GM23338 (cell line): ENCODE data around the gene PPP1CA. TPM values are rescaled to one million over a fixed set of nuclear protein-coding genes. Genes with fewer than 3 reads are reported as not detected.

Source experiments
- ATAC-seq: fragments of 200-7000 bp; cut with Tn5 transposase; 3 replicates; pipeline ENCODE4 v1.9.1; 2020
- DNase-seq: peaks from one replicate; pipeline ENCODE4 v3.0.0-alpha.2; 2015; ENCODE audit warnings: low spot score
- H2AFZ ChIP-seq: fragments of 200-600 bp; sonication (generic); 2 replicates; pipeline ENCODE4 v1.8.0; 2016; ENCODE audit warnings: antibody characterized with exemption, mild to moderate bottlenecking, moderate library complexity
- H3F3A ChIP-seq: fragments of 200-600 bp; sonication (generic); replicated peaks from 2 replicates; pipeline ENCODE4 v1.8.0; 2017; ENCODE audit warnings: antibody characterized with exemption, mixed run types, low read depth
- H3K27ac ChIP-seq: fragments of 200-600 bp; sonication (generic); 2 replicates; pipeline ENCODE4 v1.6.1; 2016; ENCODE audit warnings: low read depth
- H3K27me3 ChIP-seq: fragments of 200-600 bp; sonication (generic); 2 replicates; pipeline ENCODE4 v1.8.0; 2016; ENCODE audit warnings: mild to moderate bottlenecking, mixed run types, moderate library complexity; ENCODE audit not compliant: insufficient read depth
- H3K36me3 ChIP-seq: fragments of 200-600 bp; sonication (generic); 2 replicates; pipeline ENCODE4 v1.8.0; 2016; ENCODE audit warnings: mild to moderate bottlenecking; ENCODE audit not compliant: insufficient read depth
- H3K4me1 ChIP-seq: fragments of 200-600 bp; sonication (generic); 2 replicates; pipeline ENCODE4 v1.8.0; 2016; ENCODE audit warnings: mild to moderate bottlenecking, moderate library complexity; ENCODE audit not compliant: insufficient read depth
- H3K4me2 ChIP-seq: fragments of 200-600 bp; sonication (generic); 2 replicates; pipeline ENCODE4 v1.7.1; 2017; ENCODE audit warnings: mixed run types
- H3K4me3 ChIP-seq: fragments of 200-600 bp; sonication (generic); 2 replicates; pipeline ENCODE4 v1.6.1; 2016; ENCODE audit warnings: mixed run types
- H3K79me2 ChIP-seq: fragments of 200-600 bp; sonication (generic); replicated peaks from 2 replicates; pipeline ENCODE4 v1.8.0; 2017; ENCODE audit warnings: mild to moderate bottlenecking; ENCODE audit not compliant: insufficient read depth
- H3K9me2 ChIP-seq: fragments of 200-600 bp; sonication (generic); 2 replicates; pipeline ENCODE4 v1.8.0; 2017; ENCODE audit not compliant: insufficient read depth
- H4K20me1 ChIP-seq: fragments of 200-600 bp; sonication (generic); replicated peaks from 2 replicates; pipeline ENCODE4 v1.8.0; 2017; ENCODE audit warnings: mild to moderate bottlenecking; ENCODE audit not compliant: insufficient read depth
- H3K27ac Mint-ChIP-seq: 2 replicates; pipeline ENCODE4 v1.8.0; 2020; ENCODE audit warnings: inconsistent platforms, mild to moderate bottlenecking, moderate library complexity, mixed read lengths
- H3K27me3 Mint-ChIP-seq: 3 replicates; pipeline ENCODE4 v1.8.0; 2022; ENCODE audit warnings: low read depth, mild to moderate bottlenecking, moderate library complexity, mixed read lengths, inconsistent platforms; ENCODE audit not compliant: insufficient read depth, poor library complexity
- H3K36me3 Mint-ChIP-seq: 3 replicates; pipeline ENCODE4 v1.8.0; 2021; ENCODE audit warnings: low read depth, mild to moderate bottlenecking, inconsistent platforms, moderate library complexity, mixed read lengths
- H3K4me1 Mint-ChIP-seq: 3 replicates; pipeline ENCODE4 v1.8.0; 2020; ENCODE audit warnings: mild to moderate bottlenecking, inconsistent platforms, mixed read lengths
- H3K4me3 Mint-ChIP-seq: 3 replicates; pipeline ENCODE4 v1.8.0; 2021; ENCODE audit warnings: moderate library complexity, mild to moderate bottlenecking, inconsistent platforms, mixed read lengths
- H3K9me3 Mint-ChIP-seq: 3 replicates; pipeline ENCODE4 v1.8.0; 2020; ENCODE audit warnings: moderate library complexity, mild to moderate bottlenecking, inconsistent platforms, mixed read lengths
- CREB1 ChIP-seq: fragments of 250-450 bp; sonication (Bioruptor Pico); IDR thresholded peaks from 2 replicates; pipeline ENCODE4 v1.5.0; 2020; ENCODE audit warnings: low read depth, mild to moderate bottlenecking, moderate library complexity
- EZH2 ChIP-seq: fragments of 200-600 bp; sonication (generic); IDR thresholded peaks from one replicate; pipeline ENCODE4 v1.8.0; 2017; ENCODE audit warnings: antibody characterized with exemption, mild to moderate bottlenecking, low read depth; ENCODE audit not compliant: unreplicated experiment
- EZH2phosphoT487 ChIP-seq: fragments of 200-600 bp; sonication (generic); IDR thresholded peaks from one replicate; pipeline ENCODE4 v1.8.1; 2018; ENCODE audit warnings: antibody characterized with exemption; ENCODE audit not compliant: unreplicated experiment
- JUNB ChIP-seq: IDR thresholded peaks from one replicate; pipeline ENCODE4 v1.6.1; 2016; ENCODE audit warnings: antibody characterized with exemption; ENCODE audit not compliant: unreplicated experiment
- NANOG ChIP-seq: IDR thresholded peaks from 2 replicates; pipeline ENCODE4 v1.6.1; 2016; ENCODE audit warnings: antibody characterized with exemption, borderline replicate concordance
- POLR2AphosphoS5 ChIP-seq: IDR thresholded peaks from 2 replicates; pipeline ENCODE4 v1.6.1; 2016; ENCODE audit warnings: antibody characterized with exemption, low read depth
- STAT1 ChIP-seq: IDR thresholded peaks from one replicate; pipeline ENCODE4 v1.6.1; 2016; ENCODE audit warnings: antibody characterized with exemption; ENCODE audit not compliant: unreplicated experiment
- ZNF114 ChIP-seq: fragments of 250-450 bp; sonication (Bioruptor Pico); IDR thresholded peaks from 2 replicates; pipeline ENCODE4 v1.5.0; 2020; ENCODE audit warnings: mild to moderate bottlenecking, moderate library complexity
- ZNF331 ChIP-seq: fragments of 250-450 bp; sonication (Bioruptor Pico); IDR thresholded peaks from 2 replicates; pipeline ENCODE4 v1.5.0; 2020; ENCODE audit warnings: low read depth, mild to moderate bottlenecking, moderate library complexity
- ZNF462 ChIP-seq: fragments of 250-450 bp; sonication (Bioruptor Pico); IDR thresholded peaks from 2 replicates; pipeline ENCODE4 v1.5.0; 2020; ENCODE audit warnings: mild to moderate bottlenecking, moderate library complexity
- polyA plus RNA-seq: library from polyadenylated mRNA; unstranded; fragments of >200 nt; fragmentation: Nextera tagmentation; extraction: Ambion mirVana; gene quantifications from 2 replicates; pipeline ENCODE4 v1.2.1, GENCODE V29; 2016
- total RNA-seq: library from RNA; depleted of rRNA; stranded (reverse); fragments of >200 nt; shearing (Covaris generic); gene quantifications from 2 replicates; pipeline ENCODE4 v1.2.3, GENCODE V29; 2014
- TF ChIP-seq, protein P1 (sequence below), 2 experiments: fragments of 200-600 bp in 1 of 2; sonication (generic) in 1 of 2; conservative IDR thresholded peaks; 2 replicates each; pipeline versions ENCODE4 v1.5.1 to v1.6.1; 2016 to 2017; ENCODE audit warnings: antibody characterized with exemption in 2 of 2, low read depth in 2 of 2, mild to moderate bottlenecking in 2 of 2, moderate library complexity in 1 of 2
- TF ChIP-seq, protein P2 (sequence below): IDR thresholded peaks from 2 replicates; pipeline ENCODE4 v1.6.1; 2016; ENCODE audit warnings: antibody characterized with exemption
- TF ChIP-seq, protein P3 (sequence below): IDR thresholded peaks from one replicate; pipeline ENCODE4 v1.6.1; 2018; ENCODE audit warnings: antibody characterized with exemption; ENCODE audit not compliant: unreplicated experiment

The PPP1CA gene
- total and polyA plus RNA-seq, 2 experiments from 2014 or later: 217 to 237 TPM

DNA sequence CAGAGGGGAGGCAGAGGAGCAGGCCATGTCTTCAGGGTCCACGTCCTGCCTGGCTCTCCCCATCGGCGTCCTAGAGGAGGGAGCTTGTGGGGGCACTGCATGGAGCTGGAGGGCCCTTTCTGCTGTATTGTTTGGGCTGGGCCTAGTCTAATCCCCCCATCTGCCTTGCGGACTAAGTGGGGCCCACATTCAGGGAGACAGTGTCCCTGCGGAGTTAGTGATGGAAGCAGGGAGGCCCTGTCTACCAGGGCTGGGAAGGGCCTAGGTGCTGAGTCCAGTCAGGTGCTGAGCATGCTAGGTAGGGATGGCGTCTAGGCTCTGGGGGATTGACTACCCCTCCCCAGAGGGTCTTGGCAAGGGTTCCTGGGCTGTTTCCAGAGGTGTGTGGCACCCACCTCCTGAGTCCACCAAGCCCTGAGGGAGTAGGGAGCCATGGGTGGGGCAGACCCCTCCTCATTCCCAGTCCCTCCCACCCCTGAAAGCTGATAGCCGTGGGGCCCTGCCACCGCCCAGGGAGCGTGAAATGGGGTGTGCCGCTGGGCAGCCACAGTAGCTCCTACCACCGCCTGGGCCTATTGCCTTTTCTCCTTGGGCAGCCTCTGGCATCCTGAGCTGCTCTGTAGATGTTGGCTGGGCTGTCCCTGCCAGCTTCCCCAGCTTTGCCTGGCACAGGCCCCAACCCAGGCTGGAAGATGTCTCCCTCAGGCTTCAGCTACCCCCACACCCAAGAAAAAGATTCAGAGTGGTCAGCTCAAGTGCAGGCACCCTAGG is 46.5 kb downstream of the PPP1CA start:
- H3K27me3 Mint-ChIP-seq: peaks cover 30% of the 10 kb centered on the region
- no peaks in the 10 kb centered on the region for H3K9me2 ChIP-seq
- H3K9me3 Mint-ChIP-seq: no peaks in the 10 kb centered on the region; the same call in 2 of the 3 replicates
- H3K27ac ChIP-seq: no peak overlapping the region
- no peak overlapping the region for H3K4me2 ChIP-seq
- no peak overlapping the region for H2AFZ ChIP-seq
- no peaks in the 10 kb centered on the region for H3K79me2 ChIP-seq
- H3K27ac Mint-ChIP-seq: no peak overlapping the region
- no peak for DNase-seq
- TF ChIP-seq, protein P1, sequence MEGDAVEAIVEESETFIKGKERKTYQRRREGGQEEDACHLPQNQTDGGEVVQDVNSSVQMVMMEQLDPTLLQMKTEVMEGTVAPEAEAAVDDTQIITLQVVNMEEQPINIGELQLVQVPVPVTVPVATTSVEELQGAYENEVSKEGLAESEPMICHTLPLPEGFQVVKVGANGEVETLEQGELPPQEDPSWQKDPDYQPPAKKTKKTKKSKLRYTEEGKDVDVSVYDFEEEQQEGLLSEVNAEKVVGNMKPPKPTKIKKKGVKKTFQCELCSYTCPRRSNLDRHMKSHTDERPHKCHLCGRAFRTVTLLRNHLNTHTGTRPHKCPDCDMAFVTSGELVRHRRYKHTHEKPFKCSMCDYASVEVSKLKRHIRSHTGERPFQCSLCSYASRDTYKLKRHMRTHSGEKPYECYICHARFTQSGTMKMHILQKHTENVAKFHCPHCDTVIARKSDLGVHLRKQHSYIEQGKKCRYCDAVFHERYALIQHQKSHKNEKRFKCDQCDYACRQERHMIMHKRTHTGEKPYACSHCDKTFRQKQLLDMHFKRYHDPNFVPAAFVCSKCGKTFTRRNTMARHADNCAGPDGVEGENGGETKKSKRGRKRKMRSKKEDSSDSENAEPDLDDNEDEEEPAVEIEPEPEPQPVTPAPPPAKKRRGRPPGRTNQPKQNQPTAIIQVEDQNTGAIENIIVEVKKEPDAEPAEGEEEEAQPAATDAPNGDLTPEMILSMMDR (conservative IDR thresholded peaks at IDR 0.05; ENCODE audit: low read depth in 2 of 2): no peak
- no peak for TF ChIP-seq ZNF462 (CRISPR knock-in tag)
- TF ChIP-seq EZH2phosphoT487: no peak
- TF ChIP-seq ZNF331 (CRISPR knock-in tag): no peak
- no peak for TF ChIP-seq NANOG
- TF ChIP-seq STAT1: no peak
- TF ChIP-seq, protein P2, sequence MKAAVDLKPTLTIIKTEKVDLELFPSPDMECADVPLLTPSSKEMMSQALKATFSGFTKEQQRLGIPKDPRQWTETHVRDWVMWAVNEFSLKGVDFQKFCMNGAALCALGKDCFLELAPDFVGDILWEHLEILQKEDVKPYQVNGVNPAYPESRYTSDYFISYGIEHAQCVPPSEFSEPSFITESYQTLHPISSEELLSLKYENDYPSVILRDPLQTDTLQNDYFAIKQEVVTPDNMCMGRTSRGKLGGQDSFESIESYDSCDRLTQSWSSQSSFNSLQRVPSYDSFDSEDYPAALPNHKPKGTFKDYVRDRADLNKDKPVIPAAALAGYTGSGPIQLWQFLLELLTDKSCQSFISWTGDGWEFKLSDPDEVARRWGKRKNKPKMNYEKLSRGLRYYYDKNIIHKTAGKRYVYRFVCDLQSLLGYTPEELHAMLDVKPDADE: no peak
- TF ChIP-seq POLR2AphosphoS5: no peak
- no peak for TF ChIP-seq JUNB
- TF ChIP-seq ZNF114 (CRISPR knock-in tag): no peak
- no peak for TF ChIP-seq CREB1 (CRISPR knock-in tag)
- TF ChIP-seq, protein P3, sequence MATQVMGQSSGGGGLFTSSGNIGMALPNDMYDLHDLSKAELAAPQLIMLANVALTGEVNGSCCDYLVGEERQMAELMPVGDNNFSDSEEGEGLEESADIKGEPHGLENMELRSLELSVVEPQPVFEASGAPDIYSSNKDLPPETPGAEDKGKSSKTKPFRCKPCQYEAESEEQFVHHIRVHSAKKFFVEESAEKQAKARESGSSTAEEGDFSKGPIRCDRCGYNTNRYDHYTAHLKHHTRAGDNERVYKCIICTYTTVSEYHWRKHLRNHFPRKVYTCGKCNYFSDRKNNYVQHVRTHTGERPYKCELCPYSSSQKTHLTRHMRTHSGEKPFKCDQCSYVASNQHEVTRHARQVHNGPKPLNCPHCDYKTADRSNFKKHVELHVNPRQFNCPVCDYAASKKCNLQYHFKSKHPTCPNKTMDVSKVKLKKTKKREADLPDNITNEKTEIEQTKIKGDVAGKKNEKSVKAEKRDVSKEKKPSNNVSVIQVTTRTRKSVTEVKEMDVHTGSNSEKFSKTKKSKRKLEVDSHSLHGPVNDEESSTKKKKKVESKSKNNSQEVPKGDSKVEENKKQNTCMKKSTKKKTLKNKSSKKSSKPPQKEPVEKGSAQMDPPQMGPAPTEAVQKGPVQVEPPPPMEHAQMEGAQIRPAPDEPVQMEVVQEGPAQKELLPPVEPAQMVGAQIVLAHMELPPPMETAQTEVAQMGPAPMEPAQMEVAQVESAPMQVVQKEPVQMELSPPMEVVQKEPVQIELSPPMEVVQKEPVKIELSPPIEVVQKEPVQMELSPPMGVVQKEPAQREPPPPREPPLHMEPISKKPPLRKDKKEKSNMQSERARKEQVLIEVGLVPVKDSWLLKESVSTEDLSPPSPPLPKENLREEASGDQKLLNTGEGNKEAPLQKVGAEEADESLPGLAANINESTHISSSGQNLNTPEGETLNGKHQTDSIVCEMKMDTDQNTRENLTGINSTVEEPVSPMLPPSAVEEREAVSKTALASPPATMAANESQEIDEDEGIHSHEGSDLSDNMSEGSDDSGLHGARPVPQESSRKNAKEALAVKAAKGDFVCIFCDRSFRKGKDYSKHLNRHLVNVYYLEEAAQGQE: no peak
- TF ChIP-seq EZH2: no peak
- no peak for ATAC-seq
- H3K36me3 ChIP-seq: no peaks in the 10 kb centered on the region
- 0 out of 2 replicates have a peak, but pooled peaks cover 14% of the 10 kb centered on the region for H3F3A ChIP-seq
- no peaks in the 10 kb centered on the region; the same call in 1 of the 2 replicates for H4K20me1 ChIP-seq
- H3K4me1 ChIP-seq: peaks cover 9% of the 10 kb centered on the region
- no peak overlapping the region for H3K4me3 ChIP-seq
- H3K4me1 Mint-ChIP-seq: peaks cover 26% of the 10 kb centered on the region
- H3K4me3 Mint-ChIP-seq: no peak overlapping the region
- H3K27me3 ChIP-seq: no peaks in the 10 kb centered on the region; the same call in 1 of the 2 replicates
- H3K36me3 Mint-ChIP-seq: no peaks in the 10 kb centered on the region; the same call in 2 of the 3 replicates
